SK-N-SH treated with all-trans-retinoic acid at 6 μM for 48 hours (cell line): Measurements from ENCODE around the gene RAP1GAP.

Experiments
- ATAC-seq: fragments of 200-7000 bp; cut with Tn5 transposase; 3 replicates; pipeline ENCODE4 v1.9.1; 2020; ENCODE audit warnings: mild to moderate bottlenecking, moderate library complexity
- BACH2 ChIP-seq: fragments of 250-450 bp; sonication (Bioruptor Pico); IDR thresholded peaks from 2 replicates; pipeline ENCODE4 v1.9.0; 2021; ENCODE audit warnings: mild to moderate bottlenecking, borderline replicate concordance
- CSDC2 ChIP-seq: fragments of 250-450 bp; sonication (Bioruptor Pico); IDR thresholded peaks from 2 replicates; pipeline ENCODE4 v1.5.0; 2020; ENCODE audit warnings: mild to moderate bottlenecking, moderate library complexity
- ESRRG ChIP-seq: fragments of 250-450 bp; sonication (Bioruptor Pico); IDR thresholded peaks from 2 replicates; pipeline ENCODE4 v1.6.1; 2021; ENCODE audit warnings: mild to moderate bottlenecking
- GLIS3 ChIP-seq: fragments of 250-450 bp; sonication (Bioruptor Pico); IDR thresholded peaks from 2 replicates; pipeline ENCODE4 v1.5.0; 2020; ENCODE audit warnings: mild to moderate bottlenecking, moderate library complexity
- ISL1 ChIP-seq: fragments of 250-450 bp; sonication (Bioruptor Pico); IDR thresholded peaks from 2 replicates; pipeline ENCODE4 v2.1.2; 2022; ENCODE audit warnings: mild to moderate bottlenecking, moderate library complexity
- OSR1 ChIP-seq: fragments of 250-450 bp; sonication (Bioruptor Pico); IDR thresholded peaks from 2 replicates; pipeline ENCODE4 v1.8.0; 2022; ENCODE audit warnings: moderate library complexity, mild to moderate bottlenecking, inconsistent platforms
- PATZ1 ChIP-seq: fragments of 250-450 bp; sonication (Bioruptor Pico); IDR thresholded peaks from 2 replicates; pipeline ENCODE4 v1.8.0; 2020; ENCODE audit warnings: mild to moderate bottlenecking, moderate library complexity, borderline replicate concordance
- PPARA ChIP-seq: fragments of 250-450 bp; sonication (Bioruptor Pico); IDR thresholded peaks from 2 replicates; pipeline ENCODE4 v1.5.0; 2020; ENCODE audit warnings: mild to moderate bottlenecking, borderline replicate concordance
- RARB ChIP-seq: fragments of 250-450 bp; sonication (Bioruptor Pico); IDR thresholded peaks from 2 replicates; pipeline ENCODE4 v1.8.0; 2021; ENCODE audit warnings: mild to moderate bottlenecking, moderate library complexity
- SNAI2 ChIP-seq: fragments of 250-450 bp; sonication (Bioruptor Pico); IDR thresholded peaks from 2 replicates; pipeline ENCODE4 v1.5.0; 2020; ENCODE audit warnings: mild to moderate bottlenecking, moderate library complexity
- TCF4 ChIP-seq: fragments of 250-450 bp; sonication (Bioruptor Pico); IDR thresholded peaks from 2 replicates; pipeline ENCODE4 v1.8.0; 2021; ENCODE audit warnings: mild to moderate bottlenecking, moderate library complexity, borderline replicate concordance
- TOX ChIP-seq: fragments of 250-450 bp; sonication (Bioruptor Pico); IDR thresholded peaks from 2 replicates; pipeline ENCODE4 v1.8.0; 2021; ENCODE audit warnings: mild to moderate bottlenecking, moderate library complexity, borderline replicate concordance
- ZC3H10 ChIP-seq: fragments of 250-450 bp; sonication (Bioruptor Pico); IDR thresholded peaks from 2 replicates; pipeline ENCODE4 v1.5.1; 2021; ENCODE audit warnings: mild to moderate bottlenecking, moderate library complexity
- ZFP3 ChIP-seq: fragments of 250-450 bp; sonication (Bioruptor Pico); IDR thresholded peaks from 2 replicates; pipeline ENCODE4 v1.5.0; 2020; ENCODE audit warnings: mild to moderate bottlenecking, moderate library complexity
- ZFP30 ChIP-seq: fragments of 450-650 bp; formaldehyde crosslinking; IDR thresholded peaks from 2 replicates; pipeline ENCODE4 v1.5.0; 2022; ENCODE audit warnings: mild to moderate bottlenecking, moderate library complexity
- ZNF565 ChIP-seq: fragments of 450-650 bp; formaldehyde crosslinking; conservative IDR thresholded peaks from 2 replicates; pipeline ENCODE4 v1.5.0; 2020; ENCODE audit warnings: low read depth, mild to moderate bottlenecking, moderate library complexity
- ZNF70 ChIP-seq: fragments of 450-650 bp; formaldehyde crosslinking; IDR thresholded peaks from 2 replicates; pipeline ENCODE4 v1.5.0; 2020; ENCODE audit warnings: mild to moderate bottlenecking, moderate library complexity
- ZNF8 ChIP-seq: fragments of 450-650 bp; formaldehyde crosslinking; IDR thresholded peaks from 2 replicates; pipeline ENCODE4 v1.5.0; 2020; ENCODE audit warnings: mild to moderate bottlenecking, moderate library complexity
- TF ChIP-seq, protein P1 (sequence below): fragments of 250-450 bp; sonication (Bioruptor Pico); IDR thresholded peaks from 2 replicates; pipeline ENCODE4 v1.5.0; 2020; ENCODE audit warnings: mild to moderate bottlenecking, moderate library complexity
- TF ChIP-seq, protein P2 (sequence below): fragments of 250-450 bp; sonication (Bioruptor Pico); IDR thresholded peaks from 2 replicates; pipeline ENCODE4 v1.5.1; 2021; ENCODE audit warnings: mild to moderate bottlenecking, moderate library complexity
- TF ChIP-seq, protein P3 (sequence below): fragments of 250-450 bp; sonication (Bioruptor Pico); IDR thresholded peaks from 2 replicates; pipeline ENCODE4 v1.8.0; 2021; ENCODE audit warnings: low read depth, mild to moderate bottlenecking, moderate library complexity, borderline replicate concordance

RAP1GAP gene

GRCh38 chr1:21585037-21585436, 84.1 kb downstream of the RAP1GAP start:
- TF ChIP-seq, protein P1, sequence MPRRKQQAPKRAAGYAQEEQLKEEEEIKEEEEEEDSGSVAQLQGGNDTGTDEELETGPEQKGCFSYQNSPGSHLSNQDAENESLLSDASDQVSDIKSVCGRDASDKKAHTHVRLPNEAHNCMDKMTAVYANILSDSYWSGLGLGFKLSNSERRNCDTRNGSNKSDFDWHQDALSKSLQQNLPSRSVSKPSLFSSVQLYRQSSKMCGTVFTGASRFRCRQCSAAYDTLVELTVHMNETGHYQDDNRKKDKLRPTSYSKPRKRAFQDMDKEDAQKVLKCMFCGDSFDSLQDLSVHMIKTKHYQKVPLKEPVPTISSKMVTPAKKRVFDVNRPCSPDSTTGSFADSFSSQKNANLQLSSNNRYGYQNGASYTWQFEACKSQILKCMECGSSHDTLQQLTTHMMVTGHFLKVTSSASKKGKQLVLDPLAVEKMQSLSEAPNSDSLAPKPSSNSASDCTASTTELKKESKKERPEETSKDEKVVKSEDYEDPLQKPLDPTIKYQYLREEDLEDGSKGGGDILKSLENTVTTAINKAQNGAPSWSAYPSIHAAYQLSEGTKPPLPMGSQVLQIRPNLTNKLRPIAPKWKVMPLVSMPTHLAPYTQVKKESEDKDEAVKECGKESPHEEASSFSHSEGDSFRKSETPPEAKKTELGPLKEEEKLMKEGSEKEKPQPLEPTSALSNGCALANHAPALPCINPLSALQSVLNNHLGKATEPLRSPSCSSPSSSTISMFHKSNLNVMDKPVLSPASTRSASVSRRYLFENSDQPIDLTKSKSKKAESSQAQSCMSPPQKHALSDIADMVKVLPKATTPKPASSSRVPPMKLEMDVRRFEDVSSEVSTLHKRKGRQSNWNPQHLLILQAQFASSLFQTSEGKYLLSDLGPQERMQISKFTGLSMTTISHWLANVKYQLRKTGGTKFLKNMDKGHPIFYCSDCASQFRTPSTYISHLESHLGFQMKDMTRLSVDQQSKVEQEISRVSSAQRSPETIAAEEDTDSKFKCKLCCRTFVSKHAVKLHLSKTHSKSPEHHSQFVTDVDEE (CRISPR knock-in tag) = no peak
- TF ChIP-seq ZNF70 (no peak), TOX (CRISPR knock-in tag) (no peak), SNAI2 (CRISPR knock-in tag) (no peak), ZC3H10 (no peak), RARB (CRISPR knock-in tag) (no peak)
- TF ChIP-seq, protein P2, sequence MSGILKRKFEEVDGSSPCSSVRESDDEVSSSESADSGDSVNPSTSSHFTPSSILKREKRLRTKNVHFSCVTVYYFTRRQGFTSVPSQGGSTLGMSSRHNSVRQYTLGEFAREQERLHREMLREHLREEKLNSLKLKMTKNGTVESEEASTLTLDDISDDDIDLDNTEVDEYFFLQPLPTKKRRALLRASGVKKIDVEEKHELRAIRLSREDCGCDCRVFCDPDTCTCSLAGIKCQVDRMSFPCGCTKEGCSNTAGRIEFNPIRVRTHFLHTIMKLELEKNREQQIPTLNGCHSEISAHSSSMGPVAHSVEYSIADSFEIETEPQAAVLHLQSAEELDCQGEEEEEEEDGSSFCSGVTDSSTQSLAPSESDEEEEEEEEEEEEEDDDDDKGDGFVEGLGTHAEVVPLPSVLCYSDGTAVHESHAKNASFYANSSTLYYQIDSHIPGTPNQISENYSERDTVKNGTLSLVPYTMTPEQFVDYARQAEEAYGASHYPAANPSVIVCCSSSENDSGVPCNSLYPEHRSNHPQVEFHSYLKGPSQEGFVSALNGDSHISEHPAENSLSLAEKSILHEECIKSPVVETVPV = no peak
- no peak for ATAC-seq

- TF ChIP-seq ESRRG (CRISPR knock-in tag) (no peak), ISL1 (CRISPR knock-in tag) (no peak), OSR1 (CRISPR knock-in tag) (no peak)
- TF ChIP-seq, all 23 proteins: peak for 0
- ATAC-seq = no peak
Observed at GRCh38 chr1:21584096-21584495, 85.1 kb downstream of the RAP1GAP start.

DNA sequence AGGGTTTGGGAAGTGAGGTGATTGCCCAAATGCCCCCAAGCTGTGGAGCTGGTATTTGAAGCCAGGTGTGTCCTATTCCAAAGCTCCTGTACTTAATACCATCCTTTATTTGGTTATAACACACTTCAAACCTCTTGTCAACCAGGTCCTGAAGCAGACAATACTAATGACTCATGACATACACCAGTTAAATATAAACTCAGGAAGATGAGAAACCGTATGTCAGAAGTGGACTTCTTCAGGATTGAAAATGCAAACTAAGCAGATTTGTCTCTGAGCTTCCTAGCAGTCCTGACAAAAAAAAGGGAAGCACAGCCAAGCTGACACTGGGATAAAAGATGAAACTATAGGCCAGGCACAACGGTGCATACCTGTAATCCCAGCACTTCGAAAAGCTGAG, 89.4 kb downstream of the RAP1GAP start:
- TF ChIP-seq ZFP3 (CRISPR knock-in tag) = no peak
- TF ChIP-seq ZNF8 (CRISPR knock-in tag) = no peak
- TF ChIP-seq OSR1 (CRISPR knock-in tag) = no peak
- no peak for ATAC-seq

GRCh38 chr1:21577933-21578332, 91.2 kb downstream of the RAP1GAP start:
- ATAC-seq = no peak
- TF ChIP-seq, protein P2 = no peak
- TF ChIP-seq CSDC2 = no peak

DNA sequence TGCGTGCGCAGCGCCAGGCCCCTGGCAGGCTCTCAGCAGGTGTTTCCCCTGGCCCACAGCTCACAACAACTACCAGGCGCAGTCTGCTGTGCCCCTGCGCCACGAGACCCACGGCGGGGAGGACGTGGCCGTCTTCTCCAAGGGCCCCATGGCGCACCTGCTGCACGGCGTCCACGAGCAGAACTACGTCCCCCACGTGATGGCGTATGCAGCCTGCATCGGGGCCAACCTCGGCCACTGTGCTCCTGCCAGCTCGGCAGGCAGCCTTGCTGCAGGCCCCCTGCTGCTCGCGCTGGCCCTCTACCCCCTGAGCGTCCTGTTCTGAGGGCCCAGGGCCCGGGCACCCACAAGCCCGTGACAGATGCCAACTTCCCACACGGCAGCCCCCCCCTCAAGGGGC, 91.8 kb downstream of the RAP1GAP start:
- no peak for ATAC-seq
- TF ChIP-seq ZC3H10 (no peak), GLIS3 (no peak), RARB (CRISPR knock-in tag) (no peak), PATZ1 (CRISPR knock-in tag) (no peak), CSDC2 (no peak), ISL1 (CRISPR knock-in tag) (no peak), ZFP30 (no peak), PPARA (CRISPR knock-in tag) (no peak), TCF4 (CRISPR knock-in tag) (no peak), OSR1 (CRISPR knock-in tag) (no peak), ZNF8 (CRISPR knock-in tag) (no peak), ZFP3 (CRISPR knock-in tag) (no peak), ZNF565 (CRISPR knock-in tag) (no peak), BACH2 (CRISPR knock-in tag) (no peak), SNAI2 (CRISPR knock-in tag) (no peak)
- TF ChIP-seq, protein P2 = no peak
- TF ChIP-seq, protein P1 (CRISPR knock-in tag) = no peak
- TF ChIP-seq, protein P3, sequence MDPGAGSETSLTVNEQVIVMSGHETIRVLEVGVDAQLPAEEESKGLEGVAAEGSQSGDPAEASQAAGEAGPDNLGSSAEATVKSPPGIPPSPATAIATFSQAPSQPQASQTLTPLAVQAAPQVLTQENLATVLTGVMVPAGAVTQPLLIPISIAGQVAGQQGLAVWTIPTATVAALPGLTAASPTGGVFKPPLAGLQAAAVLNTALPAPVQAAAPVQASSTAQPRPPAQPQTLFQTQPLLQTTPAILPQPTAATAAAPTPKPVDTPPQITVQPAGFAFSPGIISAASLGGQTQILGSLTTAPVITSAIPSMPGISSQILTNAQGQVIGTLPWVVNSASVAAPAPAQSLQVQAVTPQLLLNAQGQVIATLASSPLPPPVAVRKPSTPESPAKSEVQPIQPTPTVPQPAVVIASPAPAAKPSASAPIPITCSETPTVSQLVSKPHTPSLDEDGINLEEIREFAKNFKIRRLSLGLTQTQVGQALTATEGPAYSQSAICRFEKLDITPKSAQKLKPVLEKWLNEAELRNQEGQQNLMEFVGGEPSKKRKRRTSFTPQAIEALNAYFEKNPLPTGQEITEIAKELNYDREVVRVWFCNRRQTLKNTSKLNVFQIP (CRISPR knock-in tag) = no peak
